ENCODE results near the gene IL16. TPM values are rescaled to one million over a fixed set of nuclear protein-coding genes. Genes with fewer than 3 reads are reported as not detected.
"Not testable (repeated sequence)": the region's sequence is repeated elsewhere in the genome, so short reads cannot be mapped to it uniquely, and the experiment has no call there.

Gene IL16
- polyA plus RNA-seq, 1 donor from 2014 or later = not detected

GRCh38 chr15:81157195-81157938 lies 39.3 kb upstream of the IL16 start:
- H2AFZ ChIP-seq (ENCODE audit: low read depth, low read length) = no peak overlapping the region
- no peak overlapping the region for H3K4me3 ChIP-seq (ENCODE audit: low read length)
- TF ChIP-seq RAD21 (conservative IDR thresholded peaks at IDR 0.05) = no peak
- no peak for TF ChIP-seq MXI1 (conservative IDR thresholded peaks at IDR 0.05; ENCODE audit: poor library complexity, severe bottlenecking)
- TF ChIP-seq CTCF (IDR thresholded peaks at IDR 0.05; ENCODE audit: poor library complexity, severe bottlenecking) = no peak
- no peak for TF ChIP-seq POLR2AphosphoS5 (IDR thresholded peaks at IDR 0.05)
- TF ChIP-seq SMC3 (conservative IDR thresholded peaks at IDR 0.05; ENCODE audit: poor library complexity) = no peak
- no peak for TF ChIP-seq EP300 (conservative IDR thresholded peaks at IDR 0.05; ENCODE audit: poor library complexity, severe bottlenecking)
- TF ChIP-seq TAF1 (IDR thresholded peaks at IDR 0.05; ENCODE audit: low read depth) = no peak
- TF ChIP-seq REST (IDR thresholded peaks at IDR 0.05; ENCODE audit: borderline replicate concordance) = no peak
- no peak for TF ChIP-seq EZH2 (IDR thresholded peaks at IDR 0.05; ENCODE audit: borderline replicate concordance, insufficient read depth, low read length, poor library complexity, severe bottlenecking)
- H3K27me3 ChIP-seq (ENCODE audit: insufficient read depth, low read depth, low read length) = no peaks in the 10 kb centered on the region
- H4K20me1 ChIP-seq (ENCODE audit: insufficient read depth) = no peaks in the 10 kb centered on the region
- H3K4me2 ChIP-seq (ENCODE audit: low read length) = no peak overlapping the region
- H3K27ac ChIP-seq (ENCODE audit: low read length) = no peak overlapping the region
- no peaks in the 10 kb centered on the region for H3K36me3 ChIP-seq (ENCODE audit: insufficient read depth, low read length)
- no peaks in the 10 kb centered on the region for H3K9me2 ChIP-seq (ENCODE audit: insufficient read depth, low read length)
- no peaks in the 10 kb centered on the region for H3F3A ChIP-seq (ENCODE audit: insufficient read depth, low read length, poor library complexity, severe bottlenecking)
- no peaks in the 10 kb centered on the region for H3K79me2 ChIP-seq (replicated peaks; ENCODE audit: insufficient read depth, low read length)
- no peak overlapping the region for H3K9ac ChIP-seq (ENCODE audit: low read length)
- H3K9me3 ChIP-seq (ENCODE audit: low read length) = no peaks in the 10 kb centered on the region

- Histone ChIP-seq H4K20me1 (ENCODE audit: insufficient read depth) (no peaks in the 10 kb centered on the region), H3K36me3 (ENCODE audit: insufficient read depth, low read length) (no peaks in the 10 kb centered on the region), H3K9me3 (ENCODE audit: low read length) (no peaks in the 10 kb centered on the region), H3F3A (ENCODE audit: insufficient read depth, low read length, poor library complexity, severe bottlenecking) (no peaks in the 10 kb centered on the region), H3K27me3 (ENCODE audit: insufficient read depth, low read depth, low read length) (no peaks in the 10 kb centered on the region), H3K9me2 (ENCODE audit: insufficient read depth, low read length) (no peaks in the 10 kb centered on the region), H2AFZ (ENCODE audit: low read depth, low read length) (no peak overlapping the region), H3K9ac (ENCODE audit: low read length) (no peak overlapping the region), H3K4me2 (ENCODE audit: low read length) (no peak overlapping the region), H3K27ac (ENCODE audit: low read length) (no peak overlapping the region), H3K4me3 (ENCODE audit: low read length) (no peak overlapping the region), H3K79me2 (replicated peaks; ENCODE audit: insufficient read depth, low read length) (no peaks in the 10 kb centered on the region)
- TF ChIP-seq POLR2AphosphoS5 (IDR thresholded peaks at IDR 0.05) = no peak
- TF ChIP-seq EZH2 (IDR thresholded peaks at IDR 0.05; ENCODE audit: borderline replicate concordance, insufficient read depth, low read length, poor library complexity, severe bottlenecking) = no peak
- no peak for TF ChIP-seq EP300 (conservative IDR thresholded peaks at IDR 0.05; ENCODE audit: poor library complexity, severe bottlenecking)
Observed at GRCh38 chr15:81157939-81158223, 38.8 kb upstream of the IL16 start.

GRCh38 chr15:81158561-81158960 lies 38.1 kb upstream of the IL16 start:
- H3K27ac ChIP-seq (ENCODE audit: low read length); H3K9ac ChIP-seq (ENCODE audit: low read length); H3F3A ChIP-seq (ENCODE audit: insufficient read depth, low read length, poor library complexity, severe bottlenecking); H3K9me3 ChIP-seq (ENCODE audit: low read length); H4K20me1 ChIP-seq (ENCODE audit: insufficient read depth); H3K79me2 ChIP-seq (replicated peaks; ENCODE audit: insufficient read depth, low read length); H3K9me2 ChIP-seq (ENCODE audit: insufficient read depth, low read length); H3K4me3 ChIP-seq (ENCODE audit: low read length); H2AFZ ChIP-seq (ENCODE audit: low read depth, low read length); H3K4me2 ChIP-seq (ENCODE audit: low read length); H3K27me3 ChIP-seq (ENCODE audit: insufficient read depth, low read depth, low read length); H3K36me3 ChIP-seq (ENCODE audit: insufficient read depth, low read length): not testable (repeated sequence)

Measured in neural cell (in vitro differentiated cells).